ENCODE results near the gene DOCK9.

Gene DOCK9

GRCh38 chr13:98878486-98879126 lies 99.3 kb downstream of the DOCK9 start:
- no peak for DNase-seq

DNA sequence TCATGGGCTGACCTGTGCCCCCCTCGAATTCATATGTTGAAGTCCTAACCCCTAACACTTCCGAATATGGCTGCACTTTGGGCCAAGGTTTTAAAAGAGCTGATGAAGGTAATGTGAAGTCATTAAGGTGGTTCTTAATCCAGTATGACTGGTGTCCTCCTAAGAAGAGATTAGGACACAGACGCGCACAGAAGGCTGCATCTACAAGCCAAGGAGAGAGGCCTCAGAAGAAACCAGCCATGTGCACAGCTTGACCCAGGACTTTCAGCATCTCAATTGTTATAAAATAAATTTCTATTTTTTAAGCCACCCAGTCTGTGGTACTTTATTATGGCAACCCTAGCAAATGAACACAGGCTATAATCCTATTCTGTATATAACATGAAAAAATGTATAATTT lies 99.9 kb downstream of the DOCK9 start:
- DNase-seq: no peak

DNA sequence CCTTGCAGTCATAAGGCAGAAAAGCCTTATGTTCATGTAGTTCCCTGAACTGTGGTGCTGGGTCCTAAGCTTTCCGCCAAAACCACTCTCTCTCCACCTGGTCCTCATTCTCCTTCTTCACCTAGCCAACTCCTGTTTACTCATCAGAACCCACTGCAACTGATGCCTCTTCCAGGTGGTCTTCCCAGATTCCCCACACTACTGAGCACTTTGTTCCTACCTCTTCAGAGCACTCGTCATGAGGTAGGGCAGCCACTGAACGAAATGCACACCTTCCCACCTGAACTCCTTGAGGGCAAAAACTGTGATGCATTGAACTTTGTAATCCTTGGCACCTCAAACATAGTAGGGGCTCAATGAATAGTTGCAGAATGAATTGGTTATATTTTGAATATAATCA lies 100.4 kb downstream of the DOCK9 start:
- no peak for DNase-seq

DNA sequence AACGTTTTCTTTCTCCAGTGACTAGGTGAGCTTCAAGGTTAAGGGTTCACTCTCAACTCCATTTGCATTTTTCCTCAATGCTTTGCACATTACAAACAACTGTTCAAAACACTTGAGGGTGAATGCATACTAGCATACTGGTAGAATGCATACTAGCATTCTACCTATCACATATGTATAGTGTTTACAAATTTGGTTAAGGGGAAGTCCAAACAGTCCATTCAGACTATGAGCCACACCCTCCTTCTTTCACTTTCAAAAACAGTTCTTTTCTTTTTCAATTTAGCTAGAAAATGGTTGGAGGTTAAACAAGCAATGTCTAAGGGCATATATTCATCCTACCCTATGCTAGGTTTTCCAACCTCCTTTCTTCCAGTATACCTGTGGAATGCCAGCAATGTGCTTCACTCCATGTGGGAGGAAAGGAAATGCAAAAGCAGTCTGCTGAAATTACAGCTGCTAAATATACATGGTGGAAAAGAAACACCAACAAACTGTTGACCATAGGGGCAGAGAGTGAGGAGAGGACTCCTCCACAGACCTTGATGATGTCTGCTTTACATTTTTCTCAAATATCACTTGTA lies 102.6 kb downstream of the DOCK9 start:
- no peak for DNase-seq

DNA sequence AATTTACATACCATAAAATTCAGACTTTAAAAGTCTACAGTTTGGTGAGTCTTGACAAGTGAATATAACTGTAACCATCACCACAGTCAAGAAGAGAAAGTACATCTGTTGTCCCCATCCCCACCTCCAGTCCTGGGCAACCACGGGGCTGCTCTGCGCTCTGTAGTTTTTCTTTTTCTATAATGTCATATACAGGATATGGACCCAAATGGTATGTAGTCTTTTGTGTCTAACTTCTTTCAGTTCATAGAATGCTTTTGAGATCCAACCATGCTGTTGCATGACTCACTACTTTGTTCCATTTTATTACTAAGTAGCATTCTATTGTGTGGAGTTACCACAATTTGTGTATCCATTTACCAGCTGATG lies 103.9 kb downstream of the DOCK9 start:
- no peak for DNase-seq

- DNase-seq: no peak
Observed at GRCh38 chr13:98873377-98874028, 104.4 kb downstream of the DOCK9 start.

GRCh38 chr13:98871727-98872126 lies 106.1 kb downstream of the DOCK9 start:
- DNase-seq: no peak

DNA sequence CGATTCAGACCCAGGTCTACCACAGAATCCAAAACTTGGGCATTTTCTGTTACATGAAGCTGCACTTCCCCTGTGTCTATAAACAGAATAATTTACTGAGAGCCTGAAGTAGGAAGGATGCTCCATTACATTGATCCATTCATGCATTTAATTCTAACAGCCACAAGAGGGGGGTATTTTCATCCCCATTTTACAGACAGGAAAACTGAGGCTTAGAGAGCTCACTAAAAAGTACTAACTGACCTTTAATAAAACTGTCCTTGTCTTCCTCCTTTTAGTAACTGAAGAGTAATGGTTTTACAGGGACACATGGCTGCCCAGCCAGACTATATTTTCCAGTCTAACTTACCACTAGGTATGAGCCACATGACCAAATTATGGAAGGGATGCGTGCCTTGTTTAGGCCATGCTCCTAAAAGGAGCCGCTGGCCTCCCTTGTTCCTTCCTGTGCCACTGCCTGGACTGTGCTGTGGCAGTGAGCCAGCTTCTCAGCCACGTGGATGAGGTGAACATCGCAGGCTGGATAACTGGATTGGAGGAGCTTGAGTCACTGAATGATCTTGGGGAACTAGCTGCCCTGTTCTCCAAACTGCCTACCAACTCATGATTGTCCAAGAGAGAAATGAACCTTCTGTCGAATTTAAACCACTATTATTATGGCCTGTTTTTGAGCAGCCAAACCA lies 108.3 kb downstream of the DOCK9 start:
- DNase-seq: no peak

DNA sequence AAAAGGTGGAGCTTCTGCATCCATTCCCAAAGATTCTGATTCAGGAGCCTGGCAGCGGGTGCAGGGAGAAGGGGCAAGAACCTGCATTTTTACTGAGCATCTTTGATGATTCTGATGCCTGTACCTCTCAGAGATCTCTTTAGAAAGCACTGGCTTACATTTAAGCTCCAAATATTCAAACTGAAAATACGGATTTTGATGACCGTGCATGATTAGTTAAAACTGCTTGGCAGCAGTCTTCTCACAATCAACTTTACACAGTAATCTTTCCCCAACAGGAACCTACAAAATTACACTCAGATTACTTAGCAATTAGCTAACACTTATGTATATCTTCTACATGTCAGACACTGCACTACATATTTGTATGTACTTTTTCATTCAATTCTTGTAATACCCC lies 108.9 kb downstream of the DOCK9 start:
- no peak for DNase-seq

GRCh38 chr13:98866882-98867281 lies 111.0 kb downstream of the DOCK9 start:
- DNase-seq: no peak

DNA sequence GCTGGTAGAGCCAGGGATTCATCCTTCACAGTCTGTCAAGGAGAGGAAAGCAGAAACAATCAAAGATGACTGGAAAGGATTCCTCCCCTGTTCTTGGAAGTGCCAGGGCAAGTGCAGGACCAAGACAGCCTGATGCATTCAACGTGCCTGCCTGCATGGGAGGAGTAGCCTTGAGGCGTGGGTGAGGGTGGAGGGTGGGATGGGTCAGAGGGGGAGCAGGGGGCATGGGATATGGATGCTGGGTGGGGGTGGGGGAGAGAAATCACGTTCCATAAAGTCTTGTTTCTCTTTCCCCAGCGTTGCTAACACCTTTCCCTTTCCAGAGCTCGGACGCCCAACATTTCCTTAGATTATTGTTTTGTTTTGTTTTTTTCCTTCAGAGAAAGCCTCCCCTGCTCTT lies 117.4 kb downstream of the DOCK9 start:
- no peak for DNase-seq

- no peak for DNase-seq
Observed at GRCh38 chr13:98858191-98858590, 119.7 kb downstream of the DOCK9 start.

- DNase-seq: no peak
Observed at GRCh38 chr13:98856983-98857382, 120.9 kb downstream of the DOCK9 start.

DNA sequence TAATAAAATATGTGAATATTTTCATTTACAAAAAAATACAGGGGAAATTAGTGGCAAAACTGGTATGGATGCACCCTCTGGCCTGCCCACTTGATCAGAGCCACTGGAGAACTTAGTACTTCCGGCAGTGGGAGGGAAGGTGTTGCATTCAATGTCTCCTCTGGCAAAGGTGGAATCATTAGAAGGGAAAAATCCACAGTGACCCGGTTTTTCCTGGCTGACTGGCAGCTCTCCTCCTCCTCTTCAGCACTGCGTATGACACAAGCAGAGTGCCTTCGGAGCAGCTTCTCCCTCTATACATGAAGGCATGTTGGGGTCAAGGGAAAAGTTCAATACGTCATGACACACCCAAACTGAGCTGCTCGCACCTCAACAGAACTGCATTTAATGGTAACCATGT lies 123.4 kb downstream of the DOCK9 start:
- no peak for DNase-seq

- no peak for DNase-seq
Observed at GRCh38 chr13:98853771-98854221, 124.1 kb downstream of the DOCK9 start.

DNA sequence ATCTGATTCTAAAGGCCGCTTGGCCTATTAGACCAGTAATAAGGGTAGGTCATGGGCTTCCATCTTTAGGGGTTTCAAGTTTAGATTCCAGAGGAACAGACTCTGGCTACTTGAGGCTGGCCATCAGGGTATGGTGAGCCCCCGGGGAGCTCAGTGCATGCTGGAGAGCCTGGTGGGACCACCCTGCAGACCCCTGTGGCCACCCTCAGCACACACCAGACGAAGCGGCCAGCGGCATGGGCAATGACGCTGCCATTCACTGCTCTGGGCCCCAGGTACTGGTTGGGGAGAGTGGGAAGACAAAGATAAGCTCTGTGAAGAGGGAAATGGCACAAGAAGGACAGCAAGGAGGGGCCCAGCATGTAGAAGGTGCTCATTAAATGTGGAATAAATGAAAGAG lies 126.6 kb downstream of the DOCK9 start:
- no peak for DNase-seq

GRCh38 chr13:98848746-98849145 lies 129.1 kb downstream of the DOCK9 start:
- DNase-seq: no peak

DNA sequence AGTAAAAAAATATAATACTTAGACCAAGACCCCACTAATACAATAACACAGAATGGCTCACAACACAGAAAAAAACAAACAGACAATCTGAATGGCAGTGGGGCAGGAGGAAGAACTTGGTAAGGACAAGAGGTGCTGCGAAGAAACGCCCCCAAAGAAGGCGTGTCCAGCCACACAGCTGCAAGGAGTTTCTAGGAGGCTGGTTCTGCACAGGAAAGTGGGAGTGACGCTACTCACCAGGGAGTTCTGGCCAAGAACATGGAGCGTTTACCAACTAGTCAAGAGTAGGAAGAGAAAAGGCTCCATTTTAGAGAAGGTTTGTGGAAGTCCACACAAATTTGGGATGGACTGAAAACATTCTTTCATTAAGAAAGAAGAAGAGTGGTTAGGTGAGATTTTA lies 130.1 kb downstream of the DOCK9 start:
- no peak for DNase-seq

DNA sequence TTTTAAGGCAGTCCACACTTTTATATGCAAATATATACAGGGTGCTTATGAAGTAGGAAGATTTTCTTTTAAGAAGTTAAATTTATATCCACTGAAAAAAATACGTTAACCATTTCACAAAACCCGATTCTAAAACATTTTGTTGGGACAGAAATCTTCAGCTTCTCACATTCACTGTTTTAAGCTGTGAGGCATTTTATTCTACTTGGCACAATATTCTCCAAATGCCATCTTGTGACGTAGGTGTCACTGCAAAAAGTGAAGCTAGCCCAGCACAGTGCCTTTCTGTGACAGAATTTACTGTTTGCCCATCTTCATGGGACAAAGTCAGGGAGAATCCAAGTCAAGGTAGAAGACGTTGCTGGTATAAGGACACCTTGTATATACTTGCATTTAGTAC lies 130.9 kb downstream of the DOCK9 start:
- DNase-seq: no peak

DNA sequence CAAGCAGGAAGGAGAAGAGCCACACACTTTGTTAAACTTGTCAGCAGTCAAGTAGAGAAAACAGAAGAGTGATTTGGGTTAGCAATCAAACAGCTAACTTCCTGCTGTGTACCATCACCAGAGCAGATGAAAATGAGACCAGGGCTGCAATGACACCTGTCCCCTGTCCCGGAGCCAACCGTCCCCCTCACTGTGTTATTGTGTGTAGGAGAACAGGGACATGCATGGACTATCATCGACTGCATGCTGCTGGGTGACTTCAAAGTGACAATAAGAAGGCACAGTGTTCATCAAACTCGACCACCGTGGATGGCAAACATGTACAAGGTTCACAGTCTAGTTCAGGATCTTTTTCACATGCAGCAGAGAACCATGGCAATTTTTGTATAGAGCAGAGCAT lies 131.3 kb downstream of the DOCK9 start:
- no peak for DNase-seq

DNA sequence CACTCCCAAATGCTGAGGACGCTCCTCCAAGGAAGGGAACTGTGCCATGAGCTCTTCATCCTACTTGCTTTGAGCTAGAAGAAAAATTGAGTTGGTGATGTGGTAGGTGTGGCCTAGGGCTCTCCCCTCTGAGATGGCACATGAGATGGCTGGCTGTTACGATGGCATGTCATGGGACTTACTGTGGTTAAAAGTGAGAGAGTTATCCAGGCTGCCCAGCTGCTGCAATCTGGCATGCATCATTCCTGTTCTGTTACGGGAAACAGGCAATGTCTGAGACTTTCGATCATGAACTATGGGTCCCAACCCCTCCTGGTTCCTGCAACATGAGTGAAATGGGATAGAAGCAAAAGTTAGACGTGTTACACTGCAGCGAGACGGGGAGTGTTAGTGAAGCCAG lies 132.1 kb downstream of the DOCK9 start:
- no peak for DNase-seq

DNA sequence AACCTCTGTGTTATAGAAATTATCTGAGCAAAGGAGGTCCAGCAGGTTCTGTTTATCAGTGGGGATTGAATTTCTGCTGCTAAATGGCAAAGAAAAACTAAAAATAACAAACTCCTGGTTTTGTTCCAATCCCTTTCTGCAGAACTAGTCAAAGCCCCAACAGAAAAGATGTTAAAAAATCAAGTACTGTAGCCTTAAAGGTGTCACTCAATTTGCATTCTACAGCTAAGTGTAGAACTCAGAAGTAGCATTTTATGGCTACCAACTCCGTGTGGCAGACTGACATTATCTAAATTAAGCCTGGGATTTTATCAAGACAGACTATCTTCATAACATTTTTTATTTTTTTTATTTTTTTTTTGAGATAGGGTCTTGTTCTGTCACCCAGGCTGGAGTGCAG lies 133.8 kb downstream of the DOCK9 start:
- DNase-seq: no peak

GRCh38 chr13:98843482-98843877 lies 134.4 kb downstream of the DOCK9 start:
- DNase-seq: no peak

GRCh38 chr13:98842858-98843481 lies 134.9 kb downstream of the DOCK9 start:
- DNase-seq: peak; percentile 12

All from NCI-H2029 (cell line).